ENCODE results near the gene SLC10A1.

SLC10A1 gene

GRCh38 chr14:69838881-69839416 is 41.9 kb upstream of the SLC10A1 start:
- H3K27ac ChIP-seq: no peak overlapping the region
- peak; percentile 17; the same call in 1 of the 2 replicates for TF ChIP-seq CTCF (conservative IDR thresholded peaks at IDR 0.05)

GRCh38 chr14:69828879-69829278 is 31.8 kb upstream of the SLC10A1 start:
- TF ChIP-seq CTCF (conservative IDR thresholded peaks at IDR 0.05): no peak
- H3K27ac ChIP-seq: no peak overlapping the region

GRCh38 chr14:69828354-69828753 is 31.3 kb upstream of the SLC10A1 start:
- no peak for TF ChIP-seq CTCF (conservative IDR thresholded peaks at IDR 0.05)
- no peak overlapping the region for H3K27ac ChIP-seq

- TF ChIP-seq CTCF (conservative IDR thresholded peaks at IDR 0.05): no peak
- H3K27ac ChIP-seq: no peak overlapping the region
Measured at GRCh38 chr14:69827560-69827959, 30.5 kb upstream of the SLC10A1 start.

GRCh38 chr14:69822456-69822855 is 25.4 kb upstream of the SLC10A1 start:
- TF ChIP-seq CTCF (conservative IDR thresholded peaks at IDR 0.05): no peak
- no peak overlapping the region for H3K27ac ChIP-seq

GRCh38 chr14:69820991-69821390 is 23.9 kb upstream of the SLC10A1 start:
- TF ChIP-seq CTCF (conservative IDR thresholded peaks at IDR 0.05): no peak
- no peak overlapping the region for H3K27ac ChIP-seq

- TF ChIP-seq CTCF (conservative IDR thresholded peaks at IDR 0.05): no peak
- H3K27ac ChIP-seq: no peak overlapping the region
Measured at GRCh38 chr14:69819607-69820006, 22.6 kb upstream of the SLC10A1 start.
